Natural killer cell treated with Interleukin-12 subunit alpha and Interleukin-12 subunit beta and Interleukin-15 and Interleukin-18, amount 100 ng/mL, for 72 hours (primary cell): ENCODE data around the gene BSDC1. TPM values are rescaled to one million over a fixed set of nuclear protein-coding genes. Genes with fewer than 3 reads are reported as not detected.

Experiments
- ATAC-seq, 2 donors: fragments of 150-1000 bp; cut with Tn5 transposase in 1 of 2; sonication (Bioruptor Pico), chemical (Tn5 transposase) in 1 of 2; 2 replicates each; pipeline ENCODE4 v1.10.0; 2021
- DNase-seq: peaks from one replicate; pipeline ENCODE4 v3.0.0; 2022; ENCODE audit warnings: low spot score
- H3K27ac Mint-ChIP-seq, 2 donors: 1 replicate in 1 of 2; 2 replicates in 1 of 2; pipeline ENCODE4 v1.8.0; 2022; ENCODE audit warnings: mixed read lengths in 2 of 2, mild to moderate bottlenecking in 1 of 2, moderate library complexity in 1 of 2
- H3K27me3 Mint-ChIP-seq, 2 donors: 1 replicate in 1 of 2; 2 replicates in 1 of 2; pipeline ENCODE4 v1.8.0; 2022; ENCODE audit warnings: mixed read lengths in 2 of 2
- H3K36me3 Mint-ChIP-seq: one replicate; pipeline ENCODE4 v1.8.0; 2022; ENCODE audit warnings: mixed read lengths
- H3K4me1 Mint-ChIP-seq, 2 donors: 1 replicate in 1 of 2; 2 replicates in 1 of 2; pipeline ENCODE4 v1.8.0; 2022; ENCODE audit warnings: low read depth in 2 of 2, mixed read lengths in 2 of 2, mild to moderate bottlenecking in 1 of 2
- H3K4me3 Mint-ChIP-seq: one replicate; pipeline ENCODE4 v1.8.0; 2022; ENCODE audit warnings: mixed read lengths
- H3K9me3 Mint-ChIP-seq: 2 replicates; pipeline ENCODE4 v1.8.0; 2022; ENCODE audit warnings: mixed read lengths
- total RNA-seq, 2 donors: library from RNA; stranded (reverse); gene quantifications; one replicate each; pipeline ENCODE4 v1.2.3, GENCODE V29; 2022

BSDC1 gene
- total RNA-seq, 2 donors from 2014 or later: 55.6 to 68.2 TPM

GRCh38 chr1:32380057-32380456, 14.2 kb downstream of the BSDC1 start:
- H3K4me1 Mint-ChIP-seq: no peaks in the 10 kb centered on the region
- H3K9me3 Mint-ChIP-seq: no peaks in the 10 kb centered on the region
- no peak overlapping the region for H3K4me3 Mint-ChIP-seq
- H3K27ac Mint-ChIP-seq: peak overlapping the region in 1 of 2 donors; percentile 22
- DNase-seq (no peak), ATAC-seq (no peak)
- peaks cover 16% of the 10 kb centered on the region for H3K36me3 Mint-ChIP-seq
- H3K27me3 Mint-ChIP-seq: no peaks in the 10 kb centered on the region

- DNase-seq (no peak), ATAC-seq (no peak)
- Mint-ChIP-seq H3K27ac (no peak overlapping the region), H3K4me3 (no peak overlapping the region), H3K36me3 (peaks cover 20% of the 10 kb centered on the region), H3K4me1 (peaks cover 2 to 9% of the 10 kb centered on the region in 2 donors), H3K27me3 (no peaks in the 10 kb centered on the region), H3K9me3 (no peaks in the 10 kb centered on the region)
Observed at GRCh38 chr1:32377541-32378220, 16.6 kb downstream of the BSDC1 start.

DNA sequence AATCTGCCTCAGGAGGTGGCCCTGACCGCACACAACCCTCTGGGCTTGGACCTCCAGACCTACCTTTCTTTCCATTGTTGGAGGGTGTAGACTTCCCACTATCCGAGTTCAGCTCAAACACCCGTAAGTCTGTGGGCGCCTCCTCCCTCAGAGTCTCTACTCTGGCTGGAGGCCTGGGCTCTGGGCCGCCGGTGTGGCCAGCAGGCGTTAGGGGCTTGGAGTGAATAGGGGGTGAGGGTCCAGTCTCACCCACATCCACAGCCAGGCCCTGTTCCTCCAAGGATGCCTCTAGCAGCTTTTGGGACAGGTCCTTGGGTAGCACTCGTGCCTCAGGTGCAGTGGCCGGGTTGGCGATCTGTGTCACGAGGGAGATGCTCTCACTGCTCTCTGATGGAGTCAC, 18.0 kb downstream of the BSDC1 start:
- Mint-ChIP-seq H3K4me3 (no peak overlapping the region), H3K27ac (no peak overlapping the region), H3K36me3 (peaks cover 20% of the 10 kb centered on the region)

DNA sequence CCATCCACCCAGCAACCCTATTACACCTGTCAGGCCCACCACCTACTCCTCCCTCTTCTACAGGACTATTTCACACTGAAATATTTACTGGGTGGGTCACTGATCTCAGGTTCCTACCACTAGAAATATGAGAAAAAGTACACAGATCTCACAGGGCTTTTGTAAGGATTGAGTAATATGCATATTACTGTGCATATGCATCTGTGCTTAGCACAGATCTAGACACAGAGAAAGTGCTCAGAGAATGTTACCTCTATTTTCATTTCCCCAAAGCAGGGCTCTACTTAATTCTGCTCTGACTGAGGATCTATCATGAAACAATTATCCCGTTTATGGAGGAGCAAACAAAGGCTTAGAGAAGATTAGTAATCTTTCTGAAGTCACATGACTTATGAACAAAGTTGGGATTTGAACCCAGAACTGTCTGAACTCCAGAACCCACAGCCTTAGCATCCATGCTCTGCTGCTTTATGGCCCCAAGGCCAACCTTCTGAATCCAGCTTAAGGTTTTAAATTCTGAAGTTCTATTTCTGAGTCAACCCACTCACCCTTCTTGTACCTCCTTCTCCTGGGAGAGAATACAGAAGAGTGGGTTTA, 20.1 kb downstream of the BSDC1 start:
- peaks cover 13 to 18% of the 10 kb centered on the region in 2 donors for H3K4me1 Mint-ChIP-seq
- H3K27ac Mint-ChIP-seq: peak overlapping the region in 1 of 2 donors; percentile 26
- no peak for ATAC-seq
- no peak for DNase-seq
- no peaks in the 10 kb centered on the region for H3K27me3 Mint-ChIP-seq
- no peaks in the 10 kb centered on the region for H3K9me3 Mint-ChIP-seq
- H3K4me3 Mint-ChIP-seq: no peak overlapping the region
- peaks cover 16% of the 10 kb centered on the region for H3K36me3 Mint-ChIP-seq

More for the DNA sequence above, 18.0 kb downstream of the BSDC1 start:
- H3K9me3 Mint-ChIP-seq: no peaks in the 10 kb centered on the region
- peaks cover 13 to 18% of the 10 kb centered on the region in 2 donors for H3K4me1 Mint-ChIP-seq
- H3K27me3 Mint-ChIP-seq: no peaks in the 10 kb centered on the region
- no peak for ATAC-seq
- DNase-seq: no peak

DNA sequence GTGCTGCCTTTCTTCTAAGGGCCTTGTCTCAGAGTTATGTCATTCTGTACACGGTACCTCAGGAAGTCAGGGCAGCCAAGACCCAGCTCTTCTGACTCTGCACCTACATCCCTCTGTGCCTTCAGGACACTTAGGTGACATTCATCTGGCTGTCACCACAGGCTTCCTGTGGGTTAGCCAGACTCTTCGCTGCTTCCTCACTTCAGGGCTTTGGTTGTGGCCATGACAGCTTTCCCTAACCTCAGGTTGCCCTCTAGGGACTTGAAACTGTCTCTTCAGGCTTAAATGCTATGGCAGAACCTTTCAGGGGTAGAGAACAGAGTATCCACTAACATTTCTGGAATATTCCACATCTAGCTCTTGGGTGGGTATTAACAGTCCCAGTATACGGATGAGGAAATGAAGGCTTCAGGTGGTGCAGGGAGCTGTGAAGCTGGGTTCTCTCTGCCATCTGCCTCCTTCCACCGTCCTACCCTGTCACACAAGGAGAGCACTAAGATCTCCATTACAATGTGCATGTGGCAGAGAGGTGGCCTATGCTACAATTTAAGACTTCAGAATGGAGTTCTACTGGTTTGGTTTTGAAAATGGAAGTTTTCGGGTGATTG, 22.0 kb downstream of the BSDC1 start:
- ATAC-seq: peak; percentile 77 to 87
- Mint-ChIP-seq H3K9me3 (no peaks in the 10 kb centered on the region), H3K27me3 (no peaks in the 10 kb centered on the region), H3K36me3 (peaks cover 13% of the 10 kb centered on the region), H3K4me1 (peaks cover 13 to 18% of the 10 kb centered on the region in 2 donors), H3K4me3 (no peak overlapping the region), H3K27ac (peak overlapping the region in 1 of 2 donors; percentile 15)
- DNase-seq: no peak

- Mint-ChIP-seq H3K27ac (no peak overlapping the region), H3K4me1 (peaks cover 13 to 14% of the 10 kb centered on the region in 2 donors), H3K27me3 (no peaks in the 10 kb centered on the region), H3K4me3 (no peak overlapping the region), H3K9me3 (no peaks in the 10 kb centered on the region), H3K36me3 (peaks cover 9% of the 10 kb centered on the region)
- ATAC-seq (no peak), DNase-seq (no peak)
Observed at GRCh38 chr1:32367912-32368635, 26.2 kb downstream of the BSDC1 start.

GRCh38 chr1:32365445-32365844, 28.8 kb downstream of the BSDC1 start:
- Mint-ChIP-seq H3K27ac (no peak overlapping the region), H3K36me3 (peaks cover 9% of the 10 kb centered on the region), H3K9me3 (no peaks in the 10 kb centered on the region), H3K4me3 (no peak overlapping the region), H3K4me1 (peaks cover 7 to 10% of the 10 kb centered on the region in 2 donors), H3K27me3 (peaks cover 0 to 4% of the 10 kb centered on the region in 2 donors)
- ATAC-seq: no peak
- no peak for DNase-seq

- Mint-ChIP-seq H3K36me3 (peaks cover 9% of the 10 kb centered on the region), H3K4me3 (no peak overlapping the region), H3K27ac (no peak overlapping the region), H3K4me1 (peaks cover 8 to 14% of the 10 kb centered on the region in 2 donors), H3K27me3 (peaks cover 0 to 4% of the 10 kb centered on the region in 2 donors), H3K9me3 (no peaks in the 10 kb centered on the region)
- no peak for ATAC-seq
- DNase-seq: no peak
Observed at GRCh38 chr1:32364836-32365235, 29.4 kb downstream of the BSDC1 start.

DNA sequence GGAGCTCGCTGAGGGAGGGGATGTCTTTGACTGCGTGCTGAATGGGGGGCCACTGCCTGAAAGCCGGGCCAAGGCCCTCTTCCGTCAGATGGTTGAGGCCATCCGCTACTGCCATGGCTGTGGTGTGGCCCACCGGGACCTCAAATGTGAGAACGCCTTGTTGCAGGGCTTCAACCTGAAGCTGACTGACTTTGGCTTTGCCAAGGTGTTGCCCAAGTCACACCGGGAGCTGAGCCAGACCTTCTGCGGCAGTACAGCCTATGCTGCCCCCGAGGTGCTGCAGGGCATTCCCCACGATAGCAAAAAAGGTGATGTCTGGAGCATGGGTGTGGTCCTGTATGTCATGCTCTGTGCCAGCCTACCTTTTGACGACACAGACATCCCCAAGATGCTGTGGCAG, 30.5 kb downstream of the BSDC1 start:
- H3K36me3 Mint-ChIP-seq: peaks cover 4% of the 10 kb centered on the region
- H3K27me3 Mint-ChIP-seq: peaks cover 0 to 4% of the 10 kb centered on the region in 2 donors
- no peak for ATAC-seq
- H3K27ac Mint-ChIP-seq: no peak overlapping the region
- no peaks in the 10 kb centered on the region for H3K9me3 Mint-ChIP-seq
- DNase-seq: no peak
- peaks cover 15 to 20% of the 10 kb centered on the region in 2 donors for H3K4me1 Mint-ChIP-seq
- no peak overlapping the region for H3K4me3 Mint-ChIP-seq

- Mint-ChIP-seq H3K4me3 (no peak within 1 kb of the TSS), H3K27ac (no peak within 1 kb of the TSS), H3K9me3 (no peaks in the 10 kb centered on the region), H3K27me3 (peaks cover 0 to 4% of the 10 kb centered on the region in 2 donors), H3K4me1 (peaks cover 15 to 20% of the 10 kb centered on the region in 2 donors), H3K36me3 (peaks cover 4% of the 10 kb centered on the region)
- DNase-seq: no peak
- no peak for ATAC-seq
Observed at GRCh38 chr1:32362474-32363313, 31.5 kb downstream of the BSDC1 start, which contains the start of the genes FAM229A and TSSK3. Gene FAM229A, minus strand, starts transcription at chr1:32362485. Its CDS starts 394 bp downstream, at chr1:32362091. Gene TSSK3, plus strand, starts transcription at chr1:32362539. Its CDS starts 163 bp downstream, at chr1:32362702.

- peak; percentile 49 to 69 for ATAC-seq
- peaks cover 0 to 4% of the 10 kb centered on the region in 2 donors for H3K27me3 Mint-ChIP-seq
- no peak for DNase-seq
- no peaks in the 10 kb centered on the region for H3K36me3 Mint-ChIP-seq
- H3K27ac Mint-ChIP-seq: no peak overlapping the region
- H3K4me3 Mint-ChIP-seq: no peak overlapping the region
- no peaks in the 10 kb centered on the region for H3K9me3 Mint-ChIP-seq
- H3K4me1 Mint-ChIP-seq: peaks cover 15 to 20% of the 10 kb centered on the region in 2 donors
Observed at GRCh38 chr1:32361674-32362473, 32.4 kb downstream of the BSDC1 start.

- H3K36me3 Mint-ChIP-seq: no peaks in the 10 kb centered on the region
- peaks cover 15 to 20% of the 10 kb centered on the region in 2 donors for H3K4me1 Mint-ChIP-seq
- H3K27me3 Mint-ChIP-seq: peaks cover 0 to 4% of the 10 kb centered on the region in 2 donors
- H3K4me3 Mint-ChIP-seq: no peak overlapping the region
- DNase-seq (no peak), ATAC-seq (peak in 1 of 2 donors; percentile 8)
- H3K27ac Mint-ChIP-seq: no peak overlapping the region
- no peaks in the 10 kb centered on the region for H3K9me3 Mint-ChIP-seq
Observed at GRCh38 chr1:32361308-32361673, 33.0 kb downstream of the BSDC1 start.
